ENCODE measurements around the gene ARHGAP12.

The ARHGAP12 gene

GRCh38 chr10:31866118-31866670 lies 62.4 kb downstream of the ARHGAP12 start:
- Histone ChIP-seq H3K9me3 (ENCODE audit: severe bottlenecking) (no peaks in the 10 kb centered on the region), H3K36me3 (no peaks in the 10 kb centered on the region), H3K27ac (no peak overlapping the region), H3K4me3 (ENCODE audit: low read depth, low read length) (no peak overlapping the region), H3K27me3 (ENCODE audit: insufficient read depth, low read depth, severe bottlenecking) (no peaks in the 10 kb centered on the region)
- TF ChIP-seq CTCF (IDR thresholded peaks at IDR 0.05; ENCODE audit: low read depth, low read length), result no peak
- no peak for DNase-seq

GRCh38 chr10:31864834-31865518 lies 63.7 kb downstream of the ARHGAP12 start:
- no peak overlapping the region for H3K4me3 ChIP-seq (ENCODE audit: low read depth, low read length)
- TF ChIP-seq CTCF (IDR thresholded peaks at IDR 0.05; ENCODE audit: low read depth, low read length), result no peak
- H3K27ac ChIP-seq, result no peak overlapping the region
- H3K27me3 ChIP-seq (ENCODE audit: insufficient read depth, low read depth, severe bottlenecking), result no peaks in the 10 kb centered on the region
- no peak for DNase-seq
- H3K9me3 ChIP-seq (ENCODE audit: severe bottlenecking), result no peaks in the 10 kb centered on the region
- no peaks in the 10 kb centered on the region for H3K36me3 ChIP-seq

GRCh38 chr10:31855033-31855432 lies 73.6 kb downstream of the ARHGAP12 start:
- no peak for TF ChIP-seq CTCF (IDR thresholded peaks at IDR 0.05; ENCODE audit: low read depth, low read length)
- Histone ChIP-seq H3K36me3 (no peaks in the 10 kb centered on the region), H3K9me3 (ENCODE audit: severe bottlenecking) (no peaks in the 10 kb centered on the region), H3K4me3 (ENCODE audit: low read depth, low read length) (no peak overlapping the region), H3K27me3 (ENCODE audit: insufficient read depth, low read depth, severe bottlenecking) (no peaks in the 10 kb centered on the region), H3K27ac (no peak overlapping the region)
- DNase-seq, result no peak

- H3K27ac ChIP-seq, result no peak overlapping the region
- no peak for TF ChIP-seq CTCF (IDR thresholded peaks at IDR 0.05; ENCODE audit: low read depth, low read length)
- no peak overlapping the region for H3K4me3 ChIP-seq (ENCODE audit: low read depth, low read length)
- no peak for DNase-seq
- H3K9me3 ChIP-seq (ENCODE audit: severe bottlenecking), result no peaks in the 10 kb centered on the region
- no peaks in the 10 kb centered on the region for H3K36me3 ChIP-seq
- H3K27me3 ChIP-seq (ENCODE audit: insufficient read depth, low read depth, severe bottlenecking), result no peaks in the 10 kb centered on the region
These were observed 75.0 kb downstream of the ARHGAP12 start for GRCh38 chr10:31853629-31854028.

- H3K4me3 ChIP-seq (ENCODE audit: low read depth, low read length), result no peak overlapping the region
- no peaks in the 10 kb centered on the region for H3K9me3 ChIP-seq (ENCODE audit: severe bottlenecking)
- no peak for TF ChIP-seq CTCF (IDR thresholded peaks at IDR 0.05; ENCODE audit: low read depth, low read length)
- H3K27ac ChIP-seq, result no peak overlapping the region
- no peaks in the 10 kb centered on the region for H3K27me3 ChIP-seq (ENCODE audit: insufficient read depth, low read depth, severe bottlenecking)
- DNase-seq, result no peak
- H3K36me3 ChIP-seq, result no peaks in the 10 kb centered on the region
These were observed 77.4 kb downstream of the ARHGAP12 start for GRCh38 chr10:31851216-31851615.

GRCh38 chr10:31847515-31847914 lies 81.1 kb downstream of the ARHGAP12 start:
- no peaks in the 10 kb centered on the region for H3K27me3 ChIP-seq (ENCODE audit: insufficient read depth, low read depth, severe bottlenecking)
- no peak for TF ChIP-seq CTCF (IDR thresholded peaks at IDR 0.05; ENCODE audit: low read depth, low read length)
- H3K4me3 ChIP-seq (ENCODE audit: low read depth, low read length), result no peak overlapping the region
- no peaks in the 10 kb centered on the region for H3K9me3 ChIP-seq (ENCODE audit: severe bottlenecking)
- DNase-seq, result no peak
- no peaks in the 10 kb centered on the region for H3K36me3 ChIP-seq
- H3K27ac ChIP-seq, result no peak overlapping the region
